ENCODE results near the gene KIF14. TPM values are rescaled to one million over a fixed set of nuclear protein-coding genes. Genes with fewer than 3 reads are reported as not detected.
"Not testable (repeated sequence)": the region's sequence is repeated elsewhere in the genome, so short reads cannot be mapped to it uniquely, and the experiment has no call there.

The KIF14 gene
- total RNA-seq, 1 donor from 2014 or later: 0.11 TPM

GRCh38 chr1:200561856-200562214, 58.7 kb downstream of the KIF14 start:
- no peak for DNase-seq (ENCODE audit: missing footprints)
- no peak for ATAC-seq
- intact Hi-C loops (cut with DNase I): no loop called here

- no peak for DNase-seq (ENCODE audit: missing footprints)
- intact Hi-C loops (cut with DNase I): no loop called here
Observed at GRCh38 chr1:200558866-200559459, 61.6 kb downstream of the KIF14 start.

GRCh38 chr1:200556002-200556401, 64.5 kb downstream of the KIF14 start:
- ATAC-seq (no peak), DNase-seq (ENCODE audit: missing footprints) (no peak)
- intact Hi-C loops (cut with DNase I): no loop called here

More at GRCh38 chr1:200558866-200559459, 61.6 kb downstream of the KIF14 start:
- ATAC-seq: no peak

GRCh38 chr1:200552737-200553136, 67.8 kb downstream of the KIF14 start:
- intact Hi-C loops (cut with DNase I); ATAC-seq: not testable (repeated sequence)

GRCh38 chr1:200550367-200550766, 70.2 kb downstream of the KIF14 start:
- ATAC-seq: no peak
- DNase-seq (ENCODE audit: missing footprints): no peak
- intact Hi-C loops (cut with DNase I): no loop called here

More at GRCh38 chr1:200552737-200553136, 67.8 kb downstream of the KIF14 start:
- DNase-seq (ENCODE audit: missing footprints): not testable (repeated sequence)

GRCh38 chr1:200547386-200547785, 73.2 kb downstream of the KIF14 start:
- intact Hi-C loops (cut with DNase I): no loop called here
- no peak for DNase-seq (ENCODE audit: missing footprints)
- no peak for ATAC-seq

GRCh38 chr1:200546577-200546976, 74.0 kb downstream of the KIF14 start:
- intact Hi-C loops (cut with DNase I): no loop called here
- DNase-seq (ENCODE audit: missing footprints) (no peak), ATAC-seq (no peak)

GRCh38 chr1:200542162-200542561, 78.4 kb downstream of the KIF14 start:
- ATAC-seq (no peak), DNase-seq (ENCODE audit: missing footprints) (no peak)
- intact Hi-C loops (cut with DNase I): no loop called here

- intact Hi-C loops (cut with DNase I): no loop called here
- DNase-seq (ENCODE audit: missing footprints): no peak
- ATAC-seq: no peak
Observed at GRCh38 chr1:200540281-200540680, 80.3 kb downstream of the KIF14 start.

- intact Hi-C loops (cut with DNase I): no loop called here
- DNase-seq (ENCODE audit: missing footprints): no peak
- ATAC-seq: no peak
Observed at GRCh38 chr1:200538179-200538578, 82.4 kb downstream of the KIF14 start.

GRCh38 chr1:200535605-200536004, 84.9 kb downstream of the KIF14 start:
- intact Hi-C loops (cut with DNase I): no loop called here
- no peak for ATAC-seq
- DNase-seq (ENCODE audit: missing footprints): no peak

GRCh38 chr1:200530623-200531261, 89.8 kb downstream of the KIF14 start:
- DNase-seq (ENCODE audit: missing footprints) (no peak), ATAC-seq (no peak)
- intact Hi-C loops (cut with DNase I): no loop called here

- intact Hi-C loops (cut with DNase I): no loop called here
- no peak for DNase-seq (ENCODE audit: missing footprints)
- ATAC-seq: no peak
Observed at GRCh38 chr1:200528858-200529606, 91.5 kb downstream of the KIF14 start.

GRCh38 chr1:200527670-200528069, 92.9 kb downstream of the KIF14 start:
- no peak for DNase-seq (ENCODE audit: missing footprints)
- intact Hi-C loops (cut with DNase I): no loop called here
- ATAC-seq: no peak

GRCh38 chr1:200526709-200527612, 93.6 kb downstream of the KIF14 start:
- intact Hi-C loops (cut with DNase I): no loop called here
- DNase-seq (ENCODE audit: missing footprints) (no peak), ATAC-seq (no peak)

GRCh38 chr1:200525090-200525987, 95.2 kb downstream of the KIF14 start:
- DNase-seq (ENCODE audit: missing footprints) (no peak), ATAC-seq (no peak)
- intact Hi-C loops (cut with DNase I): no loop called here

GRCh38 chr1:200524551-200524950, 96.0 kb downstream of the KIF14 start:
- ATAC-seq; intact Hi-C loops (cut with DNase I); DNase-seq (ENCODE audit: missing footprints): not testable (repeated sequence)

GRCh38 chr1:200524092-200524491, 96.5 kb downstream of the KIF14 start:
- intact Hi-C loops (cut with DNase I): no loop called here
- DNase-seq (ENCODE audit: missing footprints): no peak
- ATAC-seq: no peak
